Astrocyte of the cerebellum (primary cell): ENCODE measurements around the gene MLF2.
"Not testable (repeated sequence)": the region's sequence is repeated elsewhere in the genome, so short reads cannot be mapped to it uniquely, and the experiment has no call there.

Experiments used
- DNase-seq: peaks from one replicate; pipeline ENCODE4 v3.0.0-alpha.2; 2011; ENCODE audit warnings: low read depth
- H3K4me3 ChIP-seq: 2 replicates; pipeline ENCODE4 v1.5.1; 2011; ENCODE audit warnings: mild to moderate bottlenecking, low read depth, low read length, moderate library complexity
- CTCF ChIP-seq: IDR thresholded peaks from 2 replicates; pipeline ENCODE4 v1.5.1; 2012; ENCODE audit warnings: low read length, low read depth, moderate library complexity, mild to moderate bottlenecking; ENCODE audit errors: missing control alignments
- in situ Hi-C: cut with HindIII; loops from 2 replicates; pipeline ENCODE4 v1.10.0; 2017; ENCODE audit warnings: low sequenced_read_pairs

Gene MLF2

GRCh38 chr12:6750506-6750905 lies 2.4 kb downstream of the MLF2 start:
- in situ Hi-C loops = no loop called here
- no peak for DNase-seq
- TF ChIP-seq CTCF = no peak
- no peak overlapping the region for H3K4me3 ChIP-seq

- no peak for DNase-seq
- in situ Hi-C loops = no loop called here
- TF ChIP-seq CTCF = no peak
- H3K4me3 ChIP-seq = no peak overlapping the region
These were observed 4.2 kb downstream of the MLF2 start for GRCh38 chr12:6748761-6749160.

GRCh38 chr12:6747216-6747615 lies 5.7 kb downstream of the MLF2 start:
- H3K4me3 ChIP-seq = no peak overlapping the region
- no peak for TF ChIP-seq CTCF
- no peak for DNase-seq
- in situ Hi-C loops = no loop called here

GRCh38 chr12:6745741-6746525 lies 7.0 kb downstream of the MLF2 start:
- no peak for TF ChIP-seq CTCF
- H3K4me3 ChIP-seq = no peak overlapping the region
- in situ Hi-C loops = no loop called here
- DNase-seq = no peak

GRCh38 chr12:6743300-6743699 lies 9.6 kb downstream of the MLF2 start:
- in situ Hi-C loops, H3K4me3 ChIP-seq, DNase-seq: not testable (repeated sequence)

- in situ Hi-C loops = no loop called here
- H3K4me3 ChIP-seq = no peak overlapping the region
- no peak for TF ChIP-seq CTCF
- no peak for DNase-seq
These were observed 10.1 kb downstream of the MLF2 start for GRCh38 chr12:6742834-6743233.

- H3K4me3 ChIP-seq, DNase-seq, in situ Hi-C loops: not testable (repeated sequence)
These were observed 10.9 kb downstream of the MLF2 start for GRCh38 chr12:6742080-6742479.
